HuH-7.5 (cell line): ENCODE results near the gene ACTN3.
"Not testable (repeated sequence)": the region's sequence is repeated elsewhere in the genome, so short reads cannot be mapped to it uniquely, and the experiment has no call there.

Source experiments
- DNase-seq: peaks from one replicate; pipeline ENCODE4 v3.0.0; 2011; ENCODE audit warnings: low spot score

Gene ACTN3

DNA sequence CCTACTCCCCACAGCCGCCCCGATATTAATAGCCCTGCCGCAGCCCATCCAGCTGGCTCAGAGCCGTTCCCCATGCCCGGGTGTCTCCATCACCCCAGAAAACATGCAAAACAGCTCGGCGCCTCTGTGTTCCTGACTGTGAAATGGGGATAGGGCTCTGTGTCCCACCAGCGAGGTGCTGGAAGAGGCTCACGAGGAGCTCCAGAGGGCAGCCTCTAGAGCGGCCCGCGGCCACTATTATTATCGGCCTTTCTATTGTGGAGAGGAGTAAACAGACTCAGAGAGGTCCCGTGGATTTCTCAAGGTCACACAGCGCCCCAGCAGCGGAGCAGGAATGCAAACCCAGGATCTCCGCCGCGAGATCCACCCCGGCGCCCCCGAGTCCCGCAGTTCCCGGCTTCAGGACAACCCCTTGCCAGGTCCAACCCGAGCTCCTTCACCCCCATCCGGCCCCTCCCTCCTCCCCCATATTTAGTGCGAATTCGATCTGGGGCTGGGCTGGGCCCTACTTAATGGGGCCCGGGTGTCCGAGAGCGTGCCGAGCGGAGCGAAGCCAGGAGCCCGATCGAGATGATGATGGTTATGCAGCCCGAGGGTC is at the start of gene ACTN3:
Gene ACTN3 (plus strand): TSS at position 536 of the 598 bp plus-strand sequence. CDS start 35 bp downstream, at position 571.
- DNase-seq: peak; percentile 95

DNA sequence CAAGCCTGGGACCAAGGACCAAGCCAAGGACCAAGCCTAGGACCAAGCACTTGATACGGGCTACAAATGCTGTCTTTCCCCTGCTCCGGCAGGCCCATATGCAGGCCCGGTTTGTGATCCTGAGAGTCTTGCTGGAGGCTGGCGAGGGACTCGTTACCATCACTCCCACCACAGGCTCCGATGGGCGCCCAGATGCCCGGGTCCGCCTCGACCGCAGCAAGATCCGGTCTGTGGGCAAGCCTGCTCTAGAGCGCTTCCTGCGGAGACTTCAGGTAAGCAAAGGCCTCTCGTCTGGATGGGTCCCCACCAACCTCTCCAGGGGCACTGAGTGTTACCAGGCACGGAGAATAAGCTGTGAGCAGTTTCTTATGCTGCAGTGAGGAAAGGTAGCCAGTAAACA is 49.5 kb upstream of the ACTN3 start:
- DNase-seq: no peak

- DNase-seq: no peak
Measured at GRCh38 chr11:66498506-66498905, 48.2 kb upstream of the ACTN3 start.

DNA sequence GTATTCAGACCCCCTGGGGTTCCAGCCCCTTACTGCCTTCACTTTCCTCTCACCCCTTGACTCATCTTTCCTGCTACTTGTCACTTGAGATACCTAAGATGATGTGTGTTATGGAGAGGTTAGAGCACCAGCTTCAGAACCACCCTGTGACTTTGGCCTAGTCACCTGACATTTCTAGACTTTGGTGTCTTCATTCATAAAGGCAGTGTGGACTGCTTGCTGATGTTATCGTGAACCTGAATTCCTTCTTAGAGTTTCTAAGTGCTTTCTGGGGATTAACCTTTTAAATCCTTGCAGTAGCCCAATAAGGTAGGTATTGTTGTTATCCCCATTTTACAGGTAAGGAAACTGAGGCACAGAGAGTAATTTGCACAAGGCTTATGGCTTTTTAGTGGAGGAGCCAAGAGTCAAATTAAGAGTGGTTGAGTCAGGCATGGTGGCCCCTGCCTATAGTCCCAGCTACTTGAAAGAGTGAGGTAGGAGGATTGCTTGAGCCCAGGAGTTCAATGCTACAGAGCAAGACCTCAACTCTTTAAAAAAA is 41.4 kb upstream of the ACTN3 start:
- no peak for DNase-seq

DNA sequence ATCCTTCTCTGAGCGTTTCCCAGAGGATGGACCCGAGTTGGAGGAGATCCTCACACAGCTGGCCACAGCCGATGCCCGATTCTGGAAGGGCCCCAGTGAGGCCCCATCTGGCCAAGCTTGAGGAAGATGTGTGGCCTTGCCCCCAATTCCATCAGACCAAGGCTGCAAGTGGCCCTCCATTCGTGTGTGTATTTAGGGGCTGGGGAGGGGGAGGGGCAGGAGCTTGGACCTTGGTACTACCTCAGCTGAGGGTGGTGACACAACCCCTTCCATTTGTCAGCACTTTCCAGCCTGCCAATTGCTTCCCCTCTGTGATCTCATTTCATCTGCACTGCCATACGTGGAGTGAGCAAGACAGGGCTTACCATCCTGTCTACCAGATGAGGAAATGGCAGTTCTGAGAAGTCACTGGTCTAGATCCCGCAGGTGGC is 37.6 kb upstream of the ACTN3 start:
- DNase-seq: no peak

- DNase-seq: peak; percentile 100
Measured at GRCh38 chr11:66510271-66510989, 36.3 kb upstream of the ACTN3 start, which contains the start of gene BBS1. Gene BBS1 (plus strand): TSS chr11:66510635. CDS start chr11:66510660, 25 bp downstream.

DNA sequence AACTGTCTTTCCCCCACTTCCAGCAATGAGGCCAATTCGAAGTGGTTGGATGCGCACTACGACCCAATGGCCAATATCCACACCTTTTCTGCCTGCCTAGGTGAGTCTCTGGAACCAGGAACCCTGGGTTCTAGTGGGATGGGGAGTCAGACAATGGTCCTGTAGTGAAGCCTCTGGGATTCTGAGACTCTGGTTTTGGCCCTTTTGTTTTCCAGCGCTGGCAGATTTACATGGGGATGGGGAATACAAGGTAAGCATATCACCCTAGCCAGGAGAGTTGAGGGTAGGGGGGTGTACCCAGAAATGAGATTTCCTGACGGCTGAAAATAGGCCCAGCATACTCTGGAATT is 35.7 kb upstream of the ACTN3 start:
- DNase-seq: no peak

- no peak for DNase-seq
Measured at GRCh38 chr11:66523611-66524010, 23.1 kb upstream of the ACTN3 start.

- DNase-seq: no peak
Measured at GRCh38 chr11:66524304-66525040, 22.2 kb upstream of the ACTN3 start.

- DNase-seq: no peak
Measured at GRCh38 chr11:66529069-66529468, 17.6 kb upstream of the ACTN3 start.

- no peak for DNase-seq
Measured at GRCh38 chr11:66529655-66530054, 17.0 kb upstream of the ACTN3 start.

- DNase-seq: no peak
Measured at GRCh38 chr11:66530927-66531709, 15.6 kb upstream of the ACTN3 start.

GRCh38 chr11:66531841-66532240 is 14.9 kb upstream of the ACTN3 start:
- DNase-seq: no peak

DNA sequence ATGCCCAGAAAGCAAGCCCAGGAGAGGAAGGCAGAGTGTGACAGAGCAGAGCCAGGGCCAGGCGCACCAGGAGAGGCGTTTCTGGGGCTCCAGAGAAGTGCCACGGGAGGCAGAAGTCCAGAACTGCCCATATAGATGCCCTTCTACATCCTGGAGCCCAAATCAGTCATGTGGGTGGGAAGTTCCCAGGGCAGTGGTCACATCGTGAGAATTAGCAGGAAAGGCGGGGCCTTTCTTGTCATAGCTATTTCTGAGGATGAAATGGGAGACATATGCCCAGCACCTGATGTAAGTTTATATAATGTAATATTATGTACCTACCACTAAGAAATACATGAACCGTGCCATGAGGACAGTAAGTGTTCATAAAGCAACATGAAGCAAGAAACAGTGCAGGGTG is 13.9 kb upstream of the ACTN3 start:
- no peak for DNase-seq

GRCh38 chr11:66539170-66539869 is 7.4 kb upstream of the ACTN3 start:
- DNase-seq: no peak

DNA sequence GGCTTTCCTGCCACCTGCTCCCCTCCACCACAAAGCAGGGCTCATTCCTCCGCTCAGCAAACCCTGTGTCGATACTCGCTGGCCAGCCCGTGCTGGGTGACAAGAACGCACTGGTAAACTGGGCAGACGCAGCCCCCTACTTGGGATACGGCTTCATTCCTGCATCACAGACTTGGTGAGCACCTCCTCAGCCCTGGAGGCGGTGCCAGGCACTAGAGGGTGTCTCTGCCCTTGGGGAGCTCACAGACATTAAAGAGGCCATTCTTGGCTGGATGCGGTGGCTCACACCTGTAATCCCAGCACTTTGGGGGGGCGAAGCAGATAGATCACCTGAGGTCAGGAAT is 6.9 kb upstream of the ACTN3 start:
- no peak for DNase-seq

- not testable (repeated sequence) for DNase-seq
Measured at GRCh38 chr11:66540598-66540997, 6.1 kb upstream of the ACTN3 start.

DNA sequence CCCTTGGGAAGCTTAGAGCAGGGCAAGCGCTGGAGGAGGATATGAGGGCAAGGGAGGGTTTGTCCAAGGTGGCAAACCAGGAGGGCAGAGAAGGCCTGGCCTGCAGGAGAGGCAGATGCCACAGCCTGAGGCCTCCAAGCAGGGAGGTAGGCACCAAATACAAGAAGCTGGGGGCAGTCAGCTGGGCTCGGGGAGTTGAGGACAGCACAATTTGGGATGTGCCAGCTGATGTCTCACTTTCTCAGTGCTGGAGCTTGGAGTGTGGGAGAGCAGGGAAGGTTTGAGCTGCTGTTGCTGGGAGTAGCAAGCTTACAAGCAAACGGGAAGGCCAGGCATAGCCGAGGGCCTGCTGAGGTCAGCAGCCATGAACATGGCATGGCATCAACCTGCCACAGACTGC is 4.8 kb upstream of the ACTN3 start:
- no peak for DNase-seq

DNA sequence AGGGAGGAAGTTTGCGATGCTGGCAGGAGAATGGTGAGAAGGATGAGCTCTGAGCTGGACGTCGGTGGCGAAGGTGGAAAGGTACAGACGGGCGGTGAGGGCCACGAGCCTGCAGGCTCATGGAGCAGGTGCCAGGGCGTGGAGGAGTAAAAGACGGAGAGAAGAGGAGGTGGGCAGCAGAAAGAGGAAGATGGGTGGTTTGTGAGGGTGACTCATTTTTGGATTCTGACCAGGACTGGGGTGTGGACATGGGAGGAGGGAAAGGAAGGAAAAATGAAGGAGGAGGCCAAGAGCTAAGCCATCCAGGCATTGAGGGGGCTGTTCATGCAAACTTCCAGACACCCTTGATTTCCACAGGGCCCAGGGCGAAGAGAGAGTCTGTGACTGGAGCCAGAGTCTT is 4.3 kb upstream of the ACTN3 start:
- no peak for DNase-seq

DNA sequence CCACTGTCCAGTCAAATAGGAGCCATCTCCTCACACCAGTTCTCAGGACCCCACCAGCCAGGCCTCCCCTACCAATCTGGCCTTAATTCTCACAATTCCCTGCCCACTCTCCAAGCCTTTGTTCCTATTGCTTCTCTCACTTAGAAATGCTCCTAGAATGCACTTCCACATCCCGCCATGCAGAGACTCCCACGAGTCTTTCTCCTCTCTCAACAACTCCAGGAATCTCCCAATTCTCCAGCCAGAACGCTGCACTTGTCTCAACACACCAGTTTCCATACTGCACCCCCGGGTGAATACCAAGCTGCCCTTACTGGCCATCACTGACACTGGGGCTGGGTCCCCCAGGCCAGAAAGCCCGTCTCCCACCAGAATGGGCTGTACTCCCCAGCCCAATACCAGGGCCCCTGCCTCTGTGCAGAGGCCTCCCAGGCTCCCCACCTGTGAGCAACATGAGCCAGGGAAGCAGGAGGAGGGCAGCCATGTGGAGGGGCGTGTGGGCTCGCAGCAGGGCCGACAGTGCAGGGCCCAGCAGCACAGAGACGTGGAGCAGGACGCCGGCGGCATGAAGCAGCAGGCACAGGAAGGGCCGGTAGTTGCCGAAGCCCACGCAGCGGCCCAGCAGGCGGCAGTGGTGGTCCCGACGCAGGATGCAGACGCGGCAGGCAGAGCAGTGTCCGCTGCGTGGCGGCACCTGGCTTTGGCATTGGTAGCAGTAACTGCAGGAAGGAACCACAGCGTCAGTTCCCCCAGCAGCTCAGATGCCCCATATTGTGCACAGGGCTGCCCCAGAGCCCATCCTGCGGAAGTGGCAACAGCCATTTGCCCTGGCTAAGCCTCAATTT is 3.2 kb upstream of the ACTN3 start:
- DNase-seq: no peak

DNA sequence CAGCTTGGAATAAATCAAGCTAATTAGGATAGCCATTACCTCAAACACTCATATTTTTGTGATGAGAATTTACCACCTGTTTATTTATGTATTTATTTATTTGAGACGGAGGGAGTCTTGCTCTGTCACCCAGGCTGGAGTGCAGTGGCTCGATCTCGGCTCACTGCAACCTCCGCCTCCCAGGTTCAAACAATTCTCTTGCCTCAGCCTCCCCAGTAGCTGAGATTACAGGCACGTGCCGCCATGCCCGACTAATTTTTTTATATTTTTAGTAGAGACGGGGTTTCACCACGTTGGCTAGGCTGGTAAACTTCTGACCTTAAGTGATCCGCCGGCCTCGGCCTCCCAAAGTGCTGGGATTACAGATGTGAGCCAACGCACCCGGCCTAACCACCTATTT is 1.8 kb upstream of the ACTN3 start:
- DNase-seq: not testable (repeated sequence)
